Hypothalamus (tissue), 51 donors: Measurements from ENCODE around the gene SIRPB2.

Experiments used
- DNase-seq, 51 donors: peaks; one replicate each; lab custom pipeline; 2025; lab: John Stamatoyannopoulos, UW

Gene SIRPB2

DNA sequence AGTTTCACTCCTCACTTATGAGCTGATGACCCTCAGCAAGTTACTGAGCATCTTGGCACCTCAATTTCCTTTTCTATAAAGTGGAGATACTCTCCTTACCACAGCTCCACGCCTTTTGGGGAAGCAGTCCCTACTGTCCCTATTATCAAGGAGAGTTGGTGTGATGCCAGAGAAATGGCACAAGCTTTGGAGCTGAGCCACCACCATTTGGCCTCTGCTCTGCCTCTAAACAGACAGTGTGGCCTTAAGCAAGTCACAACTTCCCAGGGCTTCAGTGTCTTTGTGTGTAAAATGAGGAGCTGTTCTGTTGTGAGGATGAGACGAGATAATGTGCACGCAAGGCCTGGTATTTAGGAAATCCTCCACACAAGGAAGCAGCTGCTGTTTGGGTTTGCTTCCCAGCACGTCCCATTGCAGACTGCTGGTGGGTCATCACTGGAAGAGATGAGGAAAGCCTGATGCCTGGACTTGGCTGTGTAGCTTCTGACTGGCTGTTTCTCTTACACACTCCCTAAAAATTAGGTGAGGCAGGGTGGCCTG lies 43.1 kb downstream of the SIRPB2 start:
- no peak for DNase-seq

DNA sequence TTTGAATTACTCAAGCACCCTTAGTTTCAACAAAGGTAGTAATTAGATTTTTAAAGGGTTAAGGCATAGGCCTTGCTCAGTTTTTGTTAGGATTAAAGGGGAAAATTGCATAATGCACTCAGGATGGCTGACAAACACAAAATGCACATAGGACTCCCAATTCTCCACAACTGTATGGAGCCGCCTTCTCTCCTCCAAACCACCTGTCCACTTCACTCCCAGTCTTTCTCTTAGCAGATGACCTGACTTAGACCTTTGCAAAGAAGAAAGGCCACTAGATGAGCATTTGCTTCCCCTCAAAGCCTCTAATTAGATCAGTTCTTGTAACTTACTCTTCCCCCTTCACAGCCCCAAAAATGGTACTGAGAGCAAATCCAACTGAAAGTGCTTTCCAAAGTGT lies 44.7 kb downstream of the SIRPB2 start:
- DNase-seq, result no peak

GRCh38 chr20:1443085-1443484 lies 48.1 kb downstream of the SIRPB2 start:
- DNase-seq, result peak in 1 of 51 donors; percentile 17

GRCh38 chr20:1442304-1442703 lies 48.9 kb downstream of the SIRPB2 start:
- DNase-seq, result no peak

DNA sequence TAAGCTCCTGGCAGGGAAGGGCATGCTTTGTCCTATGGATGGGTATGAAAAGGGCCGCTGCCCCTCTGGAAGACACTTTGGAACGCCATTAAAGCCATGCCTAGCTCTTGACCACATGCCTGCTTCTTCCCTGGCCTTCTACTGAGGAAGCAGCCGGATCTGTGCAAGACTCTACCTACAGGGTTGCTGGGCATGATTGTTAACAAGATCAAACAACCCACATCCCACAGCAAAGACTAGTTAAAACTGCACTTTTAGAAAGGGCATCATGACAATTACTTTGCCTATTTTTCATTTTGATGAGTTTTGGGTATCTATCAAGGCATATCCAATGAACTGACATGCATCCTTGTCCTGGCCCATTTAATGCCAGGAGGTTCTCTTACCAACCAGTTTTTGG lies 50.1 kb downstream of the SIRPB2 start:
- DNase-seq, result no peak

GRCh38 chr20:1440024-1440423 lies 51.2 kb downstream of the SIRPB2 start:
- no peak for DNase-seq

DNA sequence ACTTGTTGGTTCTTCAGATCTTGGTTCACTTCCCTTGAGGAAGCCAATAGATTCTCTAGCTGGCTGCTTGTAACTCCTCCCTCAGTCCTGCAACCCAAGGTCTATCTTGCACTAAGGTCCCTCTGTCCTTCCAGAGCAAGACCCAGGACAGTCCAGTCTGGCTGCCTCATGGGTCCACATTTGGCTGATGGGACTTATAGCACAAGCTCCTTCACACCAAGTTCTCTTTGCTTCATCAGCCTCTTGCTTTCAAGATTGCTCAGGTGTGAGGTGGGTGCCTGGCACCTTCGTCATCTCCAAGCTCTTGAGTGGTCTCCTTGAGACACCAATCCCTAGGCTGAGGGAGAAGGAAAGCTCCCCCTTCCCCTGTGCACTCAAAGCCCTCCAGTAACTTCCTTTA lies 52.9 kb downstream of the SIRPB2 start:
- DNase-seq, result no peak

GRCh38 chr20:1437235-1437904 lies 53.9 kb downstream of the SIRPB2 start:
- DNase-seq, result peak in 41 of 51 donors; percentile 4 to 80 (median 49)

GRCh38 chr20:1436263-1436662 lies 55.0 kb downstream of the SIRPB2 start:
- no peak for DNase-seq

DNA sequence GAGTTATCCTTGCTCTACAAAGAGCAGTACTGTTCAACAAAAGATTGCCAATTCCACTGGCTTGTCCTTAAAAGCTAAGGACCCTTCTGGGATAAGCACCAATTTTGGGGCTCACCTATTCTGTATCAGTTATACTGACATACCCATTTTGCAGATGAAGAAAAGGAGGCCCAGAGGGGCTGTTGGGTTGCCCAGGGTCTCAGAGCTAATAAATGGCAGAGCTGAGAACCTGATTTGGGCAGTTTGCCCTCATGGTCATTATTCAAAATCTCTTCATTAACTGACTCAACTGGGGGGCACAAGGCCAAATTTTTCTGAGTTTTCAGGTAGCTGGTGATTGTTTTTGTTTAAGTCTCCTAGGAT lies 55.9 kb downstream of the SIRPB2 start:
- no peak for DNase-seq

GRCh38 chr20:1434571-1435336 lies 56.5 kb downstream of the SIRPB2 start:
- DNase-seq, result peak in 3 of 51 donors; percentile 3 to 8 (median 3)

DNA sequence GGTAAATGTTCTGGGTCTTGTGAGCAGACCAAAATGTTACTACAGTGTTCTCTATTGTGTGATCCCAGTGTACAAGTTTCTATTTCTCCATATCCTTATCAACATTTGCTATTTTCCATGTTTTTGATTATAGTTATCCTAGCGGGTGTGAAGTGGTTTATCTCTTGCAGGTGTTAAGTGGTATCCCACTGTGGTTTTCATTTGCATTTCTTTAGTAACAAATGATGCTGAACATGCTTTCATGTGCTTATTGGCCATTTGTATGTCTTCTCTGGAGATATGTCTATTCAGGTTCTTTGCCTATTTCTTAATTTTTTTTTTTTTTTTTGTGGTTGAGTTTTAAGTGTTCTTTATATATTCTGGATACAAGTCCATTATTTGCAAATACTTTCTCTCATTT lies 60.1 kb downstream of the SIRPB2 start:
- DNase-seq, result no peak

DNA sequence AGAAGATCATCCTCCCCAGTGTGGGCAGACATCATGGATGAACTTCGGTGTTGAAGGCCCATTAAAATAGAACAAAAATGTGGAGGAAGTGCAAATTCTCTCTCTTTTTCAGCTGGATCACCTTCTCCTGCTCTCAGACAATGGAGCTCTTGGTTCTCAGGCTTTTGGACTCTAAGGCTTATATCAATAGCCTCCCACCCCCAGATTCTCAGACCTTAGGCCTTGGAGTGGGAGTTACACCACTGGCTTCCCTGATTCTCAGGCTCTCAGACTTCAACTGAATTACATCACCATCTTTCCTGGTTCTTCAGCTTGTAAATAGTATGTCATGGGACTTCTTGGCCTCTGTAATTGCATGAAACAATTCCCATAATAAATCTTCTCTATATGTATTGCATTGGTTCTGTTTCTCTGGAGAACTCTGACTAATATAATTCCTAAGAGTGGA lies 61.2 kb downstream of the SIRPB2 start:
- DNase-seq, result no peak

GRCh38 chr20:1429143-1429728 lies 62.0 kb downstream of the SIRPB2 start:
- DNase-seq, result no peak

DNA sequence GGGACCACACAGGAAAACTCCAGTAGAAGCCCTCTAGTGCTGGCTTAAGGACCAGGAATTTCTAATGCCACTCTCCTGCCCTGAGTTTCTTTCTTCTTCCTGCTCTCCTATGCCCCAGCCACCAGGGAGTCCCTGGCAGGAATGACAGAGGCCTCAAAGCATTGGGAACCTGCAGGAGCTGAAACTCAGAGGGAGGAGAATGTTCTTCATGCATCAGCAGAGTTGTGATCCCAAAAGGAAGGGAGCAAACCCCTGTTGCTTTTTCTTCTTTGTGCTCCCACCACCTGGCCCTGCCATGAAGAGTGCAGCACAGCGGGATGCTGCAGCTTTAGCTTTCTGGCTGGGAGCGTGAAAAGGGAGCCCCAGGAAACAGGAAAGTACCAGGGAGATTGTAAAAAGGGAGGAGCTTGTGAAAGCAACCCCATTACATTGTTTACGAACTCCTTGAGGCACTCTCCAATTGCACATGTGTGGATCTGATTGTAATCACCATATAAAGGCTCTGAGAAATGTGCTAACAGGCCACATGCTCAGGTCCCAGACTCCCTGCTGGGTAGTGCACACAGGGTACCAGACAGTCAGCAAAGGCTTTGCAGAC lies 63.7 kb downstream of the SIRPB2 start:
- DNase-seq, result no peak

DNA sequence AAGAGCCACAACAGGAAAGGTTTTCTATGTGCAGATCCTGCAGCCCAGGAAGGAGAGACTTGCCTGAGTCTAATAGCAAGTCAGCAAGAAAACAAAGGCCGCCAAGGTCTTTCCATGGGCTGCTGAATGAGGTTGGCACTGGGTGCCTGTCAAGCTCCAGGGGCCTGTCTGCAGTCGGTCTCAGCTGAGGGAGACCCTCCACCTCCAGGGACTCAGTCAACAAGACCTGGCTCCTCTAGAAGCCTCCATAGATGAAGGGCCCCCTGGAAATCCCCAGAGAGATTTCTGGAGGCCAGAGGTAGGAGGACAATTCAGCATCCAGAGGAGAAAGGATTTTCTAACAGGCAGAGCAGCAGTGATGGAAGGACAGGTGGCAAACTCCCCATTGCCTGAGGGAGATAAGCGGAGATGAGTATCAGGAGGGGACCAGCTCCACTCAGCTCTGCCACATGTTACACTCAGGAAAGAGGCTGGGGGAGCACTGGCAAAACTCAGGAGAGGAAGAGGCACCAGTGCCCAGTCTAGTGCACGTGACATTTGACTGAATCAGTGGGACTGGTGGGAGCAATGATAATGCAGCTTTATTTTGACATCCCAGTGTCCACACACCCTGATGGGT lies 64.9 kb downstream of the SIRPB2 start:
- DNase-seq, result no peak
